Measurements from ENCODE around the gene ARL4C.

DNA sequence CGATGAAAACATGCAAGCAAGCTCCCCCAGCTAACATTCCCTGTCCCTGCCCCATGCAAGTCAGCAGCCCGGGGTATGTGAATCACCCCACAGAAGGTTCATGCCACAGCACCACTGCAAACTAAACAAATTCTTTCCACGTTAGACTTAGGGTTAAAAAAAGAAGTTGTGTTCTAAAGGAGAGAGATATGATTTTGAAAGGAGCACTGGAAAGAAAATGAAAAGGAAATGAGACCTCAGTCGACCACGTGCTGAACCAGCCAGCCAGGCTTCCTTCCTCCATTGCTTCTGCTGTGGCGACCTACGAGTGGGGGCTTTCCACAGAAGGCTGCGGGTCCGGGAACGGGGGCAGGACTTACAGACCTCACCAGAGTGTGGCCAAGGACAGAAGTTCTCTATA lies 52.0 kb downstream of the ARL4C start:
- TF ChIP-seq, protein P1, sequence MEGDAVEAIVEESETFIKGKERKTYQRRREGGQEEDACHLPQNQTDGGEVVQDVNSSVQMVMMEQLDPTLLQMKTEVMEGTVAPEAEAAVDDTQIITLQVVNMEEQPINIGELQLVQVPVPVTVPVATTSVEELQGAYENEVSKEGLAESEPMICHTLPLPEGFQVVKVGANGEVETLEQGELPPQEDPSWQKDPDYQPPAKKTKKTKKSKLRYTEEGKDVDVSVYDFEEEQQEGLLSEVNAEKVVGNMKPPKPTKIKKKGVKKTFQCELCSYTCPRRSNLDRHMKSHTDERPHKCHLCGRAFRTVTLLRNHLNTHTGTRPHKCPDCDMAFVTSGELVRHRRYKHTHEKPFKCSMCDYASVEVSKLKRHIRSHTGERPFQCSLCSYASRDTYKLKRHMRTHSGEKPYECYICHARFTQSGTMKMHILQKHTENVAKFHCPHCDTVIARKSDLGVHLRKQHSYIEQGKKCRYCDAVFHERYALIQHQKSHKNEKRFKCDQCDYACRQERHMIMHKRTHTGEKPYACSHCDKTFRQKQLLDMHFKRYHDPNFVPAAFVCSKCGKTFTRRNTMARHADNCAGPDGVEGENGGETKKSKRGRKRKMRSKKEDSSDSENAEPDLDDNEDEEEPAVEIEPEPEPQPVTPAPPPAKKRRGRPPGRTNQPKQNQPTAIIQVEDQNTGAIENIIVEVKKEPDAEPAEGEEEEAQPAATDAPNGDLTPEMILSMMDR (conservative IDR thresholded peaks at IDR 0.05; ENCODE audit: low read length) = no peak
- no peak for TF ChIP-seq EZH2phosphoT487 (IDR thresholded peaks at IDR 0.05; ENCODE audit: borderline replicate concordance)
